Tongue (tissue), 2 donors: ENCODE results near the gene MFNG. TPM values are rescaled to one million over a fixed set of nuclear protein-coding genes. Genes with fewer than 3 reads are reported as not detected.
"Not testable (repeated sequence)": the region's sequence is repeated elsewhere in the genome, so short reads cannot be mapped to it uniquely, and the experiment has no call there.

Source experiments
- DNase-seq: peaks from one replicate; pipeline ENCODE4 v3.0.0-alpha.2; 2015
- total RNA-seq: library from RNA; depleted of rRNA; stranded (reverse); fragments of >200 nt; gene quantifications from one replicate; pipeline ENCODE4 v1.2.3, GENCODE V29; 2014

MFNG gene
- total RNA-seq: 8.7 TPM

- DNase-seq: peak; percentile 69
These were observed at the start of gene MFNG for GRCh38 chr22:37486224-37486845. TSS of gene MFNG (minus strand) at chr22:37486384. CDS start at chr22:37486177, 207 bp downstream.

- DNase-seq: no peak
These were observed 49.0 kb upstream of the MFNG start for GRCh38 chr22:37535159-37535558.

- DNase-seq: no peak
These were observed 48.3 kb upstream of the MFNG start for GRCh38 chr22:37534445-37534844.

GRCh38 chr22:37533995-37534394 is 47.8 kb upstream of the MFNG start:
- DNase-seq: no peak

- no peak for DNase-seq
These were observed 43.6 kb upstream of the MFNG start for GRCh38 chr22:37529652-37530345.

- not testable (repeated sequence) for DNase-seq
These were observed 41.8 kb upstream of the MFNG start for GRCh38 chr22:37527952-37528351.

- DNase-seq: not testable (repeated sequence)
These were observed 41.0 kb upstream of the MFNG start for GRCh38 chr22:37527081-37527752.

GRCh38 chr22:37526376-37526775 is 40.2 kb upstream of the MFNG start:
- no peak for DNase-seq

- DNase-seq: no peak
These were observed 39.7 kb upstream of the MFNG start for GRCh38 chr22:37525746-37526350.

GRCh38 chr22:37525073-37525745 is 39.0 kb upstream of the MFNG start:
- DNase-seq: no peak

GRCh38 chr22:37522482-37522881 is 36.3 kb upstream of the MFNG start:
- no peak for DNase-seq

GRCh38 chr22:37521236-37521739 is 35.1 kb upstream of the MFNG start:
- no peak for DNase-seq

- no peak for DNase-seq
These were observed 34.6 kb upstream of the MFNG start for GRCh38 chr22:37520776-37521191.

GRCh38 chr22:37519268-37520195 is 33.3 kb upstream of the MFNG start, which contains the start of gene CARD10:
TSS of gene CARD10 (minus strand) at chr22:37519415. CDS start at chr22:37519200, 215 bp downstream.
- DNase-seq: no peak

- DNase-seq: no peak
These were observed 32.5 kb upstream of the MFNG start for GRCh38 chr22:37518509-37519267.

GRCh38 chr22:37517826-37518450 is 31.8 kb upstream of the MFNG start:
- DNase-seq: no peak

GRCh38 chr22:37516456-37516855 is 30.3 kb upstream of the MFNG start:
- DNase-seq: no peak

- DNase-seq: peak; percentile 54
These were observed 29.7 kb upstream of the MFNG start for GRCh38 chr22:37515901-37516300.

GRCh38 chr22:37514526-37515051 is 28.4 kb upstream of the MFNG start:
- DNase-seq: no peak
